Uterus (tissue), 4 donors: ENCODE data around the gene ANKK1. TPM values are rescaled to one million over a fixed set of nuclear protein-coding genes. Genes with fewer than 3 reads are reported as not detected.

Experiments
- DNase-seq, 2 donors: peaks; one replicate each; pipeline ENCODE4 v3.0.0-alpha.2; 2019 to 2020
- H3K27ac ChIP-seq, 2 donors: fragments of 200-600 bp; sonication (generic); 1 replicate in 1 of 2; 2 replicates in 1 of 2; pipeline ENCODE4 v1.5.1; 2016 to 2018
- H3K27me3 ChIP-seq, 2 donors: fragments of 200-600 bp; sonication (generic); one replicate each; pipeline ENCODE4 v1.5.1; 2018 to 2019; ENCODE audit warnings: control low read depth in 1 of 2
- H3K36me3 ChIP-seq, 2 donors: fragments of 200-600 bp; sonication (generic); one replicate each; pipeline ENCODE4 v1.5.1; 2019; ENCODE audit warnings: control low read depth in 1 of 2
- H3K4me1 ChIP-seq, 2 donors: fragments of 200-600 bp; sonication (generic); one replicate each; pipeline ENCODE4 v1.5.1; 2018 to 2019; ENCODE audit warnings: control low read depth in 1 of 2
- H3K4me3 ChIP-seq, 2 donors: fragments of 200-600 bp; sonication (generic); 1 replicate in 1 of 2; 2 replicates in 1 of 2; pipeline ENCODE4 v1.5.1; 2018 to 2019; ENCODE audit warnings: mild to moderate bottlenecking in 1 of 2
- H3K9me3 ChIP-seq, 2 donors: fragments of 200-600 bp; sonication (generic); one replicate each; pipeline ENCODE4 v1.5.1; 2019; ENCODE audit warnings: control low read depth in 1 of 2
- CTCF ChIP-seq, 4 experiments: fragments of 200-600 bp in 2 of 4; fragments of 450-650 bp in 2 of 4; sonication (generic) in 2 of 4; IDR thresholded peaks; one replicate each; pipeline ENCODE4 v1.5.1; 2016 to 2019; ENCODE audit warnings: antibody characterized with exemption in 4 of 4, mild to moderate bottlenecking in 2 of 4, moderate library complexity in 1 of 4
- POLR2A ChIP-seq, 2 donors: fragments of 450-650 bp; IDR thresholded peaks; one replicate each; pipeline ENCODE4 v1.6.1; 2016; ENCODE audit warnings: antibody characterized with exemption in 2 of 2, mild to moderate bottlenecking in 1 of 2, moderate library complexity in 1 of 2
- intact Hi-C: fragments of 100-400 bp; cut with DNase I; formaldehyde crosslinking; loops from one replicate; pipeline ENCODE4 v1.15.1; 2023; ENCODE audit warnings: low total_unique reads
- total RNA-seq, 4 donors: library from RNA; depleted of rRNA in 3 of 4; stranded (reverse); fragments of >200 nt in 3 of 4; gene quantifications; one replicate each; pipeline versions ENCODE4 v1.1.0 to v1.2.4, GENCODE V29; 2014 to 2023
- donor health status: DM: yes; HTN: yes; CAD: no.

ANKK1 gene
- total RNA-seq, 4 donors from 2014 or later, result 0.41 to 1.0 TPM; not detected in 2

- DNase-seq, result no peak
- no peaks in the 10 kb centered on the region for H3K36me3 ChIP-seq
- no peaks in the 10 kb centered on the region for H3K9me3 ChIP-seq
- TF ChIP-seq CTCF (IDR thresholded peaks at IDR 0.05) (no peak), POLR2A (IDR thresholded peaks at IDR 0.05) (no peak)
- intact Hi-C loops, result no loop called here
- no peak overlapping the region for H3K4me3 ChIP-seq
- no peaks in the 10 kb centered on the region for H3K4me1 ChIP-seq
- no peaks in the 10 kb centered on the region for H3K27me3 ChIP-seq
- H3K27ac ChIP-seq, result no peak overlapping the region
Observed at GRCh38 chr11:113376156-113376555, 11.4 kb upstream of the ANKK1 start.

GRCh38 chr11:113377681-113378412 lies 9.7 kb upstream of the ANKK1 start:
- no peak for TF ChIP-seq POLR2A (IDR thresholded peaks at IDR 0.05)
- TF ChIP-seq CTCF (IDR thresholded peaks at IDR 0.05), result no peak
- Histone ChIP-seq H3K36me3 (no peaks in the 10 kb centered on the region), H3K4me1 (no peaks in the 10 kb centered on the region), H3K27ac (no peak overlapping the region), H3K27me3 (no peaks in the 10 kb centered on the region), H3K4me3 (no peak overlapping the region), H3K9me3 (no peaks in the 10 kb centered on the region)
- DNase-seq, result no peak
- intact Hi-C loops, result no loop called here

GRCh38 chr11:113378692-113379091 lies 8.9 kb upstream of the ANKK1 start:
- Histone ChIP-seq H3K9me3 (no peaks in the 10 kb centered on the region), H3K4me3 (no peak overlapping the region), H3K27me3 (no peaks in the 10 kb centered on the region), H3K36me3 (no peaks in the 10 kb centered on the region), H3K4me1 (no peaks in the 10 kb centered on the region), H3K27ac (no peak overlapping the region)
- TF ChIP-seq CTCF (IDR thresholded peaks at IDR 0.05), result no peak
- TF ChIP-seq POLR2A (IDR thresholded peaks at IDR 0.05), result no peak
- no peak for DNase-seq
- intact Hi-C loops, result no loop called here

GRCh38 chr11:113382121-113382520 lies 5.5 kb upstream of the ANKK1 start:
- Histone ChIP-seq H3K36me3 (no peaks in the 10 kb centered on the region), H3K27ac (no peak overlapping the region), H3K27me3 (no peaks in the 10 kb centered on the region), H3K9me3 (no peaks in the 10 kb centered on the region), H3K4me1 (no peaks in the 10 kb centered on the region), H3K4me3 (no peak overlapping the region)
- TF ChIP-seq POLR2A (IDR thresholded peaks at IDR 0.05) (no peak), CTCF (IDR thresholded peaks at IDR 0.05) (no peak)
- intact Hi-C loops, result no loop called here
- no peak for DNase-seq

- TF ChIP-seq CTCF (IDR thresholded peaks at IDR 0.05) (no peak), POLR2A (IDR thresholded peaks at IDR 0.05) (no peak)
- H3K36me3 ChIP-seq, result no peaks in the 10 kb centered on the region
- H3K27me3 ChIP-seq, result peaks cover 0 to 5% of the 10 kb centered on the region in 2 donors
- H3K4me1 ChIP-seq, result no peaks in the 10 kb centered on the region
- H3K9me3 ChIP-seq, result no peaks in the 10 kb centered on the region
- no peak overlapping the region for H3K27ac ChIP-seq
- DNase-seq, result no peak
- intact Hi-C loops, result no loop called here
- no peak overlapping the region for H3K4me3 ChIP-seq
Observed at GRCh38 chr11:113384551-113384950, 3.0 kb upstream of the ANKK1 start.
